ENCODE measurements around the gene ERICH4. TPM values are rescaled to one million over a fixed set of nuclear protein-coding genes. Genes with fewer than 3 reads are reported as not detected.
A peak's percentile ranks its signal among the peaks of the same experiment; 100 is the strongest.

Gene ERICH4
- total and polyA plus RNA-seq, 2 of the 13 experiments (the other 11 are each of a cell fraction or from before 2014, with no cell fraction given) = 0.40 to 0.64 TPM

GRCh38 chr19:41439441-41440222, 3.3 kb upstream of the ERICH4 start, which contains the start of gene DMAC2 (continued):
- TF ChIP-seq NFAT5 (CRISPR knock-in tag; IDR thresholded peaks at IDR 0.05) (peak; percentile 22; the same call in 1 of the 2 replicates), ZNF724P (CRISPR knock-in tag; IDR thresholded peaks at IDR 0.05; ENCODE audit: borderline replicate concordance) (peak; percentile 69; the same call in 1 of the 2 replicates), ZSCAN29 (CRISPR knock-in tag; conservative IDR thresholded peaks at IDR 0.05) (peak; percentile 47; the same call in 1 of the 2 replicates), ATF7-NPFF (CRISPR knock-in tag; IDR thresholded peaks at IDR 0.05; ENCODE audit: low read depth) (peak; percentile 68), FOXA3 (CRISPR knock-in tag; IDR thresholded peaks at IDR 0.05) (peak; percentile 17; the same call in 1 of the 2 replicates), HMG20A (CRISPR knock-in tag; IDR thresholded peaks at IDR 0.05; ENCODE audit: borderline replicate concordance) (no peak; the same call in 1 of the 2 replicates), THYN1 (CRISPR knock-in tag; IDR thresholded peaks at IDR 0.05; ENCODE audit: borderline replicate concordance, low read depth) (peak; percentile 45; the same call in 1 of the 2 replicates), ATF5 (CRISPR knock-in tag; IDR thresholded peaks at IDR 0.05; ENCODE audit: low read depth) (no peak), HINFP (CRISPR knock-in tag; IDR thresholded peaks at IDR 0.05; ENCODE audit: low read depth) (no peak), PHF21A (CRISPR knock-in tag; IDR thresholded peaks at IDR 0.05) (peak; percentile 84), HDAC2 (CRISPR knock-in tag; IDR thresholded peaks at IDR 0.05) (peak; percentile 26; the same call in 1 of the 2 replicates), ARHGAP35 (CRISPR knock-in tag; IDR thresholded peaks at IDR 0.05; ENCODE audit: borderline replicate concordance) (peak; percentile 69; the same call in 1 of the 2 replicates), ZBTB7A (CRISPR knock-in tag; IDR thresholded peaks at IDR 0.05) (peak; percentile 90), KLF13 (CRISPR knock-in tag; IDR thresholded peaks at IDR 0.05) (0 out of 2 replicates have a peak, but pooled peaks have one; percentile 35), ZNF205 (CRISPR knock-in tag; IDR thresholded peaks at IDR 0.05) (no peak), ZNF292 (CRISPR knock-in tag; IDR thresholded peaks at IDR 0.05; ENCODE audit: borderline replicate concordance, low read depth) (no peak), POLR2G (IDR thresholded peaks at IDR 0.05; ENCODE audit: low read depth, low read length) (peak; percentile 94), POLR2AphosphoS5 (IDR thresholded peaks at IDR 0.05; ENCODE audit: low read depth, low read length) (peak; percentile 93), SPEN (CRISPR knock-in tag; IDR thresholded peaks at IDR 0.05; ENCODE audit: low read depth) (peak; percentile 53; the same call in 1 of the 2 replicates), ZFP62 (CRISPR knock-in tag; IDR thresholded peaks at IDR 0.05) (no peak), CREM (IDR thresholded peaks at IDR 0.05) (peak; percentile 77), CREM (CRISPR knock-in tag; IDR thresholded peaks at IDR 0.05) (no peak), NFYB (CRISPR knock-in tag; IDR thresholded peaks at IDR 0.05) (peak; percentile 81)

Measured in HepG2 (cell line).